IMR-90 (cell line): ENCODE data around the gene MMP24. TPM values are rescaled to one million over a fixed set of nuclear protein-coding genes. Genes with fewer than 3 reads are reported as not detected.

Source experiments
- ATAC-seq: fragments of 200-7000 bp; cut with Tn5 transposase; 2 replicates; pipeline ENCODE4 v1.9.1; 2020; ENCODE audit warnings: low read depth, mild to moderate bottlenecking, moderate library complexity
- BruUV-seq: library from RNA; stranded (reverse); fragments of 400-500 nt; replicated peaks from 2 replicates; lab custom pipeline; 2021; lab: Mats Ljungman, UMichigan
- CTCF ChIA-PET: fragments of 300-600 bp; formaldehyde crosslinking; extraction: SDS; loops from one replicate; lab custom pipeline; 2021; ENCODE audit warnings: antibody characterized with exemption; lab: Yijun Ruan, JAX
- POLR2A ChIA-PET: fragments of 300-600 bp; sonication (Branson Sonifier 250); formaldehyde crosslinking; loops from one replicate; lab custom pipeline; 2022; ENCODE audit warnings: antibody characterized with exemption; ENCODE audit not compliant: unreplicated experiment; lab: Charles Lee
- DNase-seq: peaks from one replicate; pipeline ENCODE4 v3.0.0; 2013
- H2AFZ ChIP-seq: replicated peaks from 2 replicates; pipeline ENCODE3; 2013; ENCODE audit warnings: low read length, mild to moderate bottlenecking; ENCODE audit not compliant: poor library complexity
- H2AK5ac ChIP-seq: 2 replicates; pipeline ENCODE4 v1.6.1; 2013; ENCODE audit warnings: low read depth, low read length, inconsistent platforms
- H2AK9ac ChIP-seq: replicated peaks from 2 replicates; pipeline ENCODE3; 2013; ENCODE audit warnings: mild to moderate bottlenecking, low read depth, low read length, moderate library complexity; ENCODE audit not compliant: poor library complexity
- H2BK120ac ChIP-seq: 2 replicates; pipeline ENCODE4 v1.6.1; 2013; ENCODE audit warnings: low read depth, low read length, inconsistent platforms
- H2BK15ac ChIP-seq: 3 replicates; pipeline ENCODE4 v1.6.1; 2013; ENCODE audit warnings: low read depth, low read length, inconsistent platforms
- H2BK20ac ChIP-seq: 2 replicates; pipeline ENCODE4 v1.6.1; 2013; ENCODE audit warnings: low read depth, mild to moderate bottlenecking, inconsistent platforms, low read length, moderate library complexity
- H2BK5ac ChIP-seq: 2 replicates; pipeline ENCODE4 v1.6.1; 2013; ENCODE audit warnings: mild to moderate bottlenecking, low read depth, low read length, inconsistent platforms; ENCODE audit not compliant: poor library complexity, severe bottlenecking
- H3K14ac ChIP-seq: replicated peaks from 2 replicates; pipeline ENCODE4 v1.6.1; 2013; ENCODE audit warnings: low read depth, low read length, inconsistent platforms
- H3K18ac ChIP-seq: 2 replicates; pipeline ENCODE4 v1.6.1; 2013; ENCODE audit warnings: low read depth, low read length, control low read depth
- H3K23ac ChIP-seq: 2 replicates; pipeline ENCODE4 v1.6.1; 2013; ENCODE audit warnings: low read depth, low read length, inconsistent platforms
- H3K27ac ChIP-seq: 2 replicates; pipeline ENCODE4 v1.5.1; 2013; ENCODE audit warnings: mild to moderate bottlenecking, control low read depth, low read length; ENCODE audit not compliant: insufficient read depth
- H3K27me3 ChIP-seq: 2 replicates; pipeline ENCODE4 v1.6.1; 2013; ENCODE audit warnings: low read length; ENCODE audit not compliant: control insufficient read depth, insufficient read depth
- H3K36me3 ChIP-seq: 2 replicates; pipeline ENCODE4 v1.6.1; 2013; ENCODE audit warnings: low read length, mixed read lengths; ENCODE audit not compliant: control insufficient read depth, insufficient read depth
- H3K4ac ChIP-seq: 2 replicates; pipeline ENCODE4 v1.6.1; 2013; ENCODE audit warnings: low read depth, low read length, inconsistent platforms
- H3K4me1 ChIP-seq: 2 replicates; pipeline ENCODE4 v1.6.1; 2013; ENCODE audit warnings: low read length, mixed read lengths; ENCODE audit not compliant: control insufficient read depth, insufficient read depth
- H3K4me2 ChIP-seq: 2 replicates; pipeline ENCODE4 v1.6.1; 2013; ENCODE audit warnings: low read depth, mild to moderate bottlenecking, control low read depth, low read length, moderate library complexity
- H3K4me3 ChIP-seq: 2 replicates; pipeline ENCODE4 v1.5.1; 2013; ENCODE audit warnings: low read depth, mild to moderate bottlenecking, control low read depth, low read length, moderate library complexity; ENCODE audit not compliant: insufficient read depth
- H3K56ac ChIP-seq: 2 replicates; pipeline ENCODE4 v1.6.1; 2013; ENCODE audit warnings: low read length, inconsistent platforms; ENCODE audit not compliant: insufficient read depth; ENCODE audit errors: extremely low read depth
- H3K79me1 ChIP-seq, 2 experiments: 2 replicates each; pipeline ENCODE4 v1.6.1; 2013; ENCODE audit warnings: low read length in 2 of 2, inconsistent platforms in 1 of 2, low read depth in 1 of 2
- H3K9ac ChIP-seq: 2 replicates; pipeline ENCODE4 v1.6.1; 2013; ENCODE audit warnings: low read depth, low read length, control low read depth
- H3K9me1 ChIP-seq: 2 replicates; pipeline ENCODE4 v1.6.1; 2013; ENCODE audit warnings: low read length, inconsistent platforms; ENCODE audit not compliant: insufficient read depth
- H3K9me3 ChIP-seq: 2 replicates; pipeline ENCODE4 v1.6.1; 2013; ENCODE audit warnings: low read length; ENCODE audit not compliant: control insufficient read depth, insufficient read depth
- H4K20me1 ChIP-seq: 2 replicates; pipeline ENCODE4 v1.6.1; 2013; ENCODE audit warnings: low read length, inconsistent platforms; ENCODE audit not compliant: insufficient read depth
- H4K5ac ChIP-seq: 2 replicates; pipeline ENCODE4 v1.6.1; 2013; ENCODE audit warnings: mild to moderate bottlenecking, low read depth, low read length, control low read depth
- H4K8ac ChIP-seq, 2 experiments: 2 replicates each; pipeline ENCODE4 v1.6.1; 2013; ENCODE audit warnings: low read depth in 2 of 2, low read length in 2 of 2, control low read depth in 1 of 2, inconsistent platforms in 1 of 2
- H4K91ac ChIP-seq: 2 replicates; pipeline ENCODE4 v1.6.1; 2013; ENCODE audit warnings: low read depth, low read length, inconsistent platforms; ENCODE audit not compliant: insufficient read depth
- BHLHE40 ChIP-seq: fragments of 150-350 bp; IDR thresholded peaks from 2 replicates; pipeline ENCODE4 v1.6.1; 2016; ENCODE audit warnings: mild to moderate bottlenecking, low read depth, low read length
- CEBPB ChIP-seq: IDR thresholded peaks from 2 replicates; pipeline ENCODE4 v1.6.1; 2012; ENCODE audit warnings: low read depth, low read length, improper control_type of control experiment
- CTCF ChIP-seq: conservative IDR thresholded peaks from 2 replicates; pipeline ENCODE4 v1.5.1; 2012; ENCODE audit warnings: mild to moderate bottlenecking, low read depth, low read length, improper control_type of control experiment
- ELK1 ChIP-seq: fragments of 150-350 bp; IDR thresholded peaks from 2 replicates; pipeline ENCODE4 v1.6.1; 2016; ENCODE audit warnings: low read depth, mild to moderate bottlenecking, low read length, moderate library complexity, borderline replicate concordance
- MAFK ChIP-seq: IDR thresholded peaks from 2 replicates; pipeline ENCODE4 v1.6.1; 2012; ENCODE audit warnings: low read depth, low read length, improper control_type of control experiment
- NFE2L2 ChIP-seq: fragments of 150-350 bp; IDR thresholded peaks from 2 replicates; pipeline ENCODE4 v1.6.1; 2016; ENCODE audit warnings: low read depth, mild to moderate bottlenecking, low read length
- RCOR1 ChIP-seq: IDR thresholded peaks from 2 replicates; pipeline ENCODE4 v1.6.1; 2012; ENCODE audit warnings: mild to moderate bottlenecking, low read length, improper control_type of control experiment; ENCODE audit not compliant: insufficient replicate concordance
- SMC3 ChIP-seq: fragments of 150-350 bp; IDR thresholded peaks from 2 replicates; pipeline ENCODE4 v1.6.1; 2016; ENCODE audit warnings: low read depth, mild to moderate bottlenecking, antibody characterized with exemption, low read length, moderate library complexity
- whole genome bisulfite sequencing, 2 experiments: methylation state at CpG; one replicate each; pipeline versions ENCODE4 v1.1.5 to v1.1.7; 2013; ENCODE audit warnings: missing lambda C conversion rate in 2 of 2; ENCODE audit not compliant: insufficient read length in 1 of 2; ENCODE audit errors: extremely low coverage in 2 of 2; 5-methylcytosine and 5-hydroxymethylcytosine counted together
- dilution Hi-C: fragments of 300-500 bp; cut with HindIII; formaldehyde crosslinking; loops from one replicate; pipeline ENCODE4 v1.14.3; 2018; ENCODE audit warnings: low sequenced_read_pairs; ENCODE audit not compliant: unreplicated experiment
- in situ Hi-C: fragments of 300-500 bp; cut with MboI; formaldehyde crosslinking; loops from 3 replicates; pipeline ENCODE4 v1.14.3; 2019; ENCODE audit warnings: low sequenced_read_pairs, inconsistent platforms, mixed read lengths
- intact Hi-C: fragments of 100-400 bp; cut with micrococcal nuclease; formaldehyde crosslinking; loops from 2 replicates; pipeline ENCODE4 v1.10.0; 2022
- polyA plus RNA-seq, 3 experiments: library from polyadenylated mRNA; depleted of rRNA; stranded (reverse); fragments of >200 nt; gene quantifications; 2 replicates each; pipeline ENCODE4 v1.2.3, GENCODE V29; 2012; ENCODE audit warnings: low replicate concordance in 1 of 3
- total RNA-seq: library from RNA; depleted of rRNA; stranded (reverse); fragments of >200 nt; gene quantifications from 2 replicates; pipeline ENCODE4 v1.2.3, GENCODE V29; 2012

MMP24 gene
- total and polyA plus RNA-seq, 2 of the 4 experiments (the other 2 are of a cell fraction), result 0.36 to 0.79 TPM

- no peak overlapping the region for H3K27ac ChIP-seq
- ATAC-seq, result no peak
- H3K36me3 ChIP-seq, result peaks cover 36% of the 10 kb centered on the region
- H3K4me3 ChIP-seq, result no peak overlapping the region
- no peaks in the 10 kb centered on the region for H3K27me3 ChIP-seq
- H2AK5ac ChIP-seq, result no peak overlapping the region
- intact Hi-C loops (loop anchor here (10.0 kb wide), 2 partner anchors 165 to 395 kb away; partner anchors contain the start of genes ACSS2, GDF5 and GGT7), dilution Hi-C loops (no loop called here), in situ Hi-C loops (loop anchor here (25.0 kb wide), 1 partner anchor 408 kb away; the partner anchor contains the start of gene GGT7)
- BruUV-seq, result no TSS peak
- H3K23ac ChIP-seq, result no peak overlapping the region
- no peak overlapping the region for H2BK5ac ChIP-seq
- H3K4me1 ChIP-seq, result no peaks in the 10 kb centered on the region
- no peak overlapping the region for H2AK9ac ChIP-seq
- H4K91ac ChIP-seq, result no peak overlapping the region
- ChIA-PET POLR2A (interaction anchor here (0.7 kb wide), 1 partner anchor 125 kb away, joined by 3 read pairs; no protein-coding TSS in a partner anchor), CTCF (interaction anchor here (0.6 kb wide), 1 partner anchor 123 kb away, joined by 3 read pairs; no protein-coding TSS in a partner anchor)
- 85% methylated on average over 9 of the region's 19 CpGs; no CpG with 5 or more reads in 1 of the 2 experiments for WGBS, 2 experiments
- H3K4me2 ChIP-seq, result no peak overlapping the region
- H4K8ac ChIP-seq, result no peak overlapping the region
- H3K9me3 ChIP-seq, result no peaks in the 10 kb centered on the region
- H3K9ac ChIP-seq, result no peak overlapping the region
- TF ChIP-seq RCOR1 (no peak), BHLHE40 (no peak), ELK1 (no peak), CTCF (no peak), SMC3 (no peak), NFE2L2 (no peak), CEBPB (no peak), MAFK (no peak)
- no peak overlapping the region for H3K18ac ChIP-seq
- no peak overlapping the region for H2BK15ac ChIP-seq
- H3K9me1 ChIP-seq, result no peaks in the 10 kb centered on the region; the same call in 1 of the 2 replicates
- H2AFZ ChIP-seq, result no peak overlapping the region
- H2BK20ac ChIP-seq, result no peak overlapping the region
- H4K20me1 ChIP-seq, result 0 out of 2 replicates have a peak, but pooled peaks cover 5% of the 10 kb centered on the region
- no peak overlapping the region for H4K5ac ChIP-seq
- H3K79me1 ChIP-seq, result peaks cover 4 to 28% of the 10 kb centered on the region in 2 experiments; a peak in 3 of 4 replicates
- H3K14ac ChIP-seq, result no peak overlapping the region
- H2BK120ac ChIP-seq, result no peak overlapping the region
- no peak overlapping the region for H3K4ac ChIP-seq
- DNase-seq, result no peak
- H3K56ac ChIP-seq, result no peak overlapping the region
These were observed 43.8 kb downstream of the MMP24 start for GRCh38 chr20:35270021-35270902.
